GM10248 (cell line): Measurements from ENCODE around the gene ADH4.
"Not testable (repeated sequence)": the region's sequence is repeated elsewhere in the genome, so short reads cannot be mapped to it uniquely, and the experiment has no call there.

Experiments
- CTCF ChIA-PET: fragments of 300-600 bp; sonication (Branson Sonifier 250); formaldehyde crosslinking; extraction: SDS; loops from one replicate; lab custom pipeline; 2021; ENCODE audit warnings: antibody characterized with exemption; lab: Yijun Ruan, JAX
- POLR2A ChIA-PET: fragments of 350-650 bp; sonication (Branson Sonifier 250); formaldehyde crosslinking; extraction: SDS; loops from one replicate; lab custom pipeline; 2020; ENCODE audit warnings: antibody characterized with exemption; lab: Yijun Ruan, JAX
- DNase-seq: peaks from one replicate; pipeline ENCODE4 v3.0.0; 2012; ENCODE audit errors: extremely low spot score
- TF ChIP-seq, protein P1 (sequence below): IDR thresholded peaks from 2 replicates; pipeline ENCODE4 v1.5.1; 2012; ENCODE audit warnings: mild to moderate bottlenecking, low read depth; ENCODE audit errors: extremely low read depth, missing control alignments, control extremely low read depth

The ADH4 gene

GRCh38 chr4:99144070-99144469, at the start of gene ADH4:
TSS of gene ADH4 (minus strand) at chr4:99144297. CDS start at chr4:99144222, 75 bp downstream.
- DNase-seq: no peak
- ChIA-PET POLR2A (no interaction called here), CTCF (interaction anchor here (1.1 kb wide), 2 partner anchors 9 to 36 kb away, joined by 3 read pairs; no protein-coding TSS in a partner anchor)
- TF ChIP-seq, protein P1, sequence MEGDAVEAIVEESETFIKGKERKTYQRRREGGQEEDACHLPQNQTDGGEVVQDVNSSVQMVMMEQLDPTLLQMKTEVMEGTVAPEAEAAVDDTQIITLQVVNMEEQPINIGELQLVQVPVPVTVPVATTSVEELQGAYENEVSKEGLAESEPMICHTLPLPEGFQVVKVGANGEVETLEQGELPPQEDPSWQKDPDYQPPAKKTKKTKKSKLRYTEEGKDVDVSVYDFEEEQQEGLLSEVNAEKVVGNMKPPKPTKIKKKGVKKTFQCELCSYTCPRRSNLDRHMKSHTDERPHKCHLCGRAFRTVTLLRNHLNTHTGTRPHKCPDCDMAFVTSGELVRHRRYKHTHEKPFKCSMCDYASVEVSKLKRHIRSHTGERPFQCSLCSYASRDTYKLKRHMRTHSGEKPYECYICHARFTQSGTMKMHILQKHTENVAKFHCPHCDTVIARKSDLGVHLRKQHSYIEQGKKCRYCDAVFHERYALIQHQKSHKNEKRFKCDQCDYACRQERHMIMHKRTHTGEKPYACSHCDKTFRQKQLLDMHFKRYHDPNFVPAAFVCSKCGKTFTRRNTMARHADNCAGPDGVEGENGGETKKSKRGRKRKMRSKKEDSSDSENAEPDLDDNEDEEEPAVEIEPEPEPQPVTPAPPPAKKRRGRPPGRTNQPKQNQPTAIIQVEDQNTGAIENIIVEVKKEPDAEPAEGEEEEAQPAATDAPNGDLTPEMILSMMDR: no peak

- TF ChIP-seq, protein P1: no peak
- DNase-seq: no peak
- ChIA-PET CTCF (interaction anchor here (0.8 to 0.9 kb wide), 2 partner anchors 10 to 50 kb away, joined by 3 read pairs; no protein-coding TSS in a partner anchor), POLR2A (no interaction called here)
Observed at GRCh38 chr4:99190336-99190735, 46.2 kb upstream of the ADH4 start.

DNA sequence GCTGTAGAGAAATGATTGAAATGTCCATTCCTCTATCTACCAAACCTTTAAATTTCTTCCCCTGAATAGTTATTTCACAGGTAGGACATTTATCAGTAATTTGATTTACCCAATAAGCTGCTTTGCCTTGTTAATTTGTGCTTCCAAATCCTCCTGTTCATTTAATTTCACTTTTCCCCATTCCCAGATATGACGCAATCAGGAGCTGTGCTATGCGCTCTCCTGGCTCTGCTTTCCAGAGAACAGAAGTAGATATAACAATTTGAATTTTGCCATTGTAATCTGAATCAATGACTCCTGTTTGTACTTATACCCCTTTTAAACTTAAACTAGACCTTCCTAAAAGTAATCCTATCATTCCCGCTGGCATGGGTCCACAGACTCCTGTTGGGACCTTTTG, 45.8 kb upstream of the ADH4 start:
- CTCF ChIA-PET: interaction anchor here (0.9 kb wide), 1 partner anchor 10 kb away, joined by 3 read pairs; no protein-coding TSS in a partner anchor
- POLR2A ChIA-PET, DNase-seq: not testable (repeated sequence)

- DNase-seq: no peak
- ChIA-PET CTCF (no interaction called here), POLR2A (no interaction called here)
- TF ChIP-seq, protein P1: no peak
Observed at GRCh38 chr4:99186029-99186428, 41.9 kb upstream of the ADH4 start.

- TF ChIP-seq, protein P1: no peak
- no peak for DNase-seq
- ChIA-PET CTCF (no interaction called here), POLR2A (no interaction called here)
Observed at GRCh38 chr4:99185581-99185980, 41.5 kb upstream of the ADH4 start.

GRCh38 chr4:99180382-99181070, 36.4 kb upstream of the ADH4 start:
- DNase-seq: no peak

DNA sequence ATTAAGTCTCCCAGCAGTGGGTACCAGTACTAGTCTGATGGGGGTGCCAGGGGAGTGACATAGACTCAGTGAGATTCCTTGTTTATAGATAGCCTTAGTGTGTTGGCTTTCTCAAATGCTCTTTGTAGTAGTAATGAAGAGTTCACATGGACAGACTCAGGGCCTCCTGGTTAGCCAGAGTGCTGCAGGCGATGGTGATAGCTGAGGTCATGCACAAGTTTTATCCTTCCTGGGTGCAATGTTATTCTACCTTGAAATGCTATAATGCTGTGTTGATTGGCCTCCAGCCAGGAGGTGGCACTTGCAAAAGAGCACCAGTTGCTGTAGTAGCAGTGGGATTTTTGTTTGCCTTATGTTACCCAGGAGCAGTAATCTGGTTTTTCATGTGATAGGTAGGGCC, 35.5 kb upstream of the ADH4 start:
- CTCF ChIA-PET: interaction anchor here (1.0 to 1.4 kb wide), 4 partner anchors 11 to 35 kb away, joined by 3 to 5 read pairs (median 3); no protein-coding TSS in a partner anchor
- POLR2A ChIA-PET: no interaction called here
- TF ChIP-seq, protein P1: no peak
- no peak for DNase-seq

More at GRCh38 chr4:99180382-99181070, 36.4 kb upstream of the ADH4 start:
- POLR2A ChIA-PET: no interaction called here
- TF ChIP-seq, protein P1: no peak
- CTCF ChIA-PET: interaction anchor here (1.0 to 1.4 kb wide), 4 partner anchors 10 to 36 kb away, joined by 3 to 5 read pairs (median 3); no protein-coding TSS in a partner anchor
